HCT116 (cell line): ENCODE data around the gene GPRC5D. TPM values are rescaled to one million over a fixed set of nuclear protein-coding genes. Genes with fewer than 3 reads are reported as not detected.

Source experiments
- ATAC-seq: fragments of 200-7000 bp; cut with Tn5 transposase; 2 replicates; pipeline ENCODE4 v1.9.1; 2020; ENCODE audit warnings: mild to moderate bottlenecking, moderate library complexity
- BruUV-seq: library from RNA; stranded (reverse); fragments of 400-500 nt; replicated peaks from 2 replicates; lab custom pipeline; 2021; lab: Mats Ljungman, UMichigan
- CTCF ChIA-PET: fragments of 300-600 bp; sonication (Branson Sonifier 250); formaldehyde crosslinking; loops from one replicate; lab custom pipeline; 2021; ENCODE audit warnings: antibody characterized with exemption; lab: Charles Lee
- POLR2A ChIA-PET: fragments of 300-600, 350-600 bp; sonication (Branson Sonifier 250); formaldehyde crosslinking; loops from one replicate; lab custom pipeline; 2021; ENCODE audit warnings: antibody characterized with exemption; lab: Charles Lee
- RAD21 ChIA-PET, 2 experiments: fragments of 300-600 bp; sonication (Branson Sonifier 250); formaldehyde crosslinking; loops; one replicate each; lab custom pipeline; 2023; ENCODE audit warnings: low total read pairs in 2 of 2; ENCODE audit not compliant: uncharacterized antibody in 2 of 2, unreplicated experiment in 2 of 2, low non-redundant PET in 1 of 2; lab: Charles Lee
- DNase-seq: peaks from one replicate; pipeline ENCODE4 v3.0.0-alpha.2; 2010; ENCODE audit warnings: low read depth, low spot score
- H2AFZ ChIP-seq: fragments of 200-600 bp; shearing (Covaris generic), sonication (generic); 2 replicates; pipeline ENCODE4 v1.6.1; 2017; ENCODE audit warnings: low read depth, mixed run types, mixed read lengths, antibody characterized with exemption, low read length; ENCODE audit not compliant: poor library complexity, severe bottlenecking
- H3K27ac ChIP-seq: 2 replicates; pipeline ENCODE4 v1.5.1; 2012; ENCODE audit warnings: low read depth, low read length
- H3K27me3 ChIP-seq: fragments of 200-600 bp; sonication (generic); 2 replicates; pipeline ENCODE4 v1.6.1; 2016; ENCODE audit warnings: mixed run types, low read length, mixed read lengths; ENCODE audit not compliant: insufficient read depth
- H3K36me3 ChIP-seq, 2 experiments: fragments of 200-500 bp in 1 of 2; fragments of 200-600 bp in 1 of 2; sonication (Bioruptor generic) in 1 of 2; sonication (generic) in 1 of 2; 2 replicates each; pipeline versions ENCODE4 v1.5.1 to v1.6.1; 2014 to 2016; ENCODE audit warnings: low read length in 2 of 2, inconsistent platforms in 1 of 2, mixed read lengths in 1 of 2, mixed run types in 1 of 2; ENCODE audit not compliant: insufficient read depth in 2 of 2, control insufficient read depth in 1 of 2
- H3K4me1 ChIP-seq, 2 experiments: fragments of 200-600 bp in 1 of 2; sonication (generic) in 1 of 2; 2 replicates each; pipeline versions ENCODE4 v1.5.1 to v1.6.1; 2012 to 2017; ENCODE audit warnings: low read length in 2 of 2, inconsistent platforms in 1 of 2, mild to moderate bottlenecking in 1 of 2, mixed read lengths in 1 of 2, mixed run types in 1 of 2, moderate library complexity in 1 of 2; ENCODE audit not compliant: insufficient read depth in 2 of 2, control insufficient read depth in 1 of 2
- H3K4me2 ChIP-seq: fragments of 200-600 bp; sonication (generic); 2 replicates; pipeline ENCODE4 v1.6.1; 2017; ENCODE audit warnings: mixed run types, low read length, mixed read lengths
- H3K4me3 ChIP-seq, 2 experiments: fragments of 200-600 bp in 1 of 2; sonication (generic) in 1 of 2; replicated peaks in 1 of 2; 2 replicates each; pipeline ENCODE4 v1.5.1; 2011 to 2016; ENCODE audit warnings: low read length in 2 of 2, control low read depth in 1 of 2, low read depth in 1 of 2, mild to moderate bottlenecking in 1 of 2, mixed read lengths in 1 of 2, mixed run types in 1 of 2
- H3K79me2 ChIP-seq: fragments of 200-600 bp; sonication (generic); 2 replicates; pipeline ENCODE4 v1.6.1; 2017; ENCODE audit warnings: mild to moderate bottlenecking, mixed run types, low read length, moderate library complexity, mixed read lengths; ENCODE audit not compliant: insufficient read depth
- H3K9ac ChIP-seq: fragments of 200-600 bp; sonication (generic); 2 replicates; pipeline ENCODE4 v1.6.1; 2016; ENCODE audit warnings: low read length, mixed read lengths
- H3K9me2 ChIP-seq: fragments of 200-600 bp; sonication (generic), shearing (Covaris generic); 2 replicates; pipeline ENCODE4 v1.6.1; 2017; ENCODE audit warnings: mixed run types, mild to moderate bottlenecking, moderate library complexity; ENCODE audit not compliant: insufficient read depth
- H3K9me3 ChIP-seq, 2 experiments: fragments of 200-500 bp in 1 of 2; fragments of 200-600 bp in 1 of 2; sonication (Bioruptor generic) in 1 of 2; sonication (generic) in 1 of 2; 2 replicates each; pipeline ENCODE4 v1.6.1; 2014 to 2017; ENCODE audit warnings: low read length in 2 of 2, mixed read lengths in 2 of 2, inconsistent platforms in 1 of 2, low read depth in 1 of 2, mild to moderate bottlenecking in 1 of 2, mixed run types in 1 of 2, moderate library complexity in 1 of 2; ENCODE audit not compliant: control insufficient read depth in 1 of 2, insufficient read depth in 1 of 2
- H4K20me1 ChIP-seq: fragments of 200-600 bp; sonication (generic), shearing (Covaris generic); 2 replicates; pipeline ENCODE4 v1.6.1; 2017; ENCODE audit warnings: mixed run types, mild to moderate bottlenecking, moderate library complexity; ENCODE audit not compliant: insufficient read depth
- ATF3 ChIP-seq: IDR thresholded peaks from 2 replicates; pipeline ENCODE4 v1.6.1; 2012
- CBX3 ChIP-seq: IDR thresholded peaks from 2 replicates; pipeline ENCODE4 v1.6.1; 2012; ENCODE audit warnings: low read depth
- CEBPB ChIP-seq: IDR thresholded peaks from 2 replicates; pipeline ENCODE4 v1.6.1; 2012; ENCODE audit warnings: low read depth
- CTCF ChIP-seq, 3 experiments: fragments of 200-600 bp in 1 of 3; sonication (generic) in 1 of 3; IDR thresholded peaks in 2 of 3; conservative IDR thresholded peaks in 1 of 3; 2 replicates each; pipeline ENCODE4 v1.5.1; 2012 to 2017; ENCODE audit warnings: low read depth in 2 of 3, low read length in 2 of 3, antibody characterized with exemption in 1 of 3, borderline replicate concordance in 1 of 3, control low read depth in 1 of 3, mild to moderate bottlenecking in 1 of 3, mixed read lengths in 1 of 3, mixed run types in 1 of 3, moderate library complexity in 1 of 3; ENCODE audit not compliant: insufficient read depth in 1 of 3
- EGR1 ChIP-seq: IDR thresholded peaks from 2 replicates; pipeline ENCODE4 v1.6.1; 2012; ENCODE audit warnings: low read depth
- ELF1 ChIP-seq: IDR thresholded peaks from 2 replicates; pipeline ENCODE4 v1.6.1; 2012; ENCODE audit warnings: low read depth, borderline replicate concordance
- FOSL1 ChIP-seq: IDR thresholded peaks from 2 replicates; pipeline ENCODE4 v1.6.1; 2012; ENCODE audit warnings: low read depth
- MAX ChIP-seq: IDR thresholded peaks from 2 replicates; pipeline ENCODE4 v1.6.1; 2012
- POLR2AphosphoS5 ChIP-seq: IDR thresholded peaks from 2 replicates; pipeline ENCODE4 v1.6.1; 2011; ENCODE audit warnings: mild to moderate bottlenecking, low read depth, low read length, moderate library complexity
- REST ChIP-seq: IDR thresholded peaks from 2 replicates; pipeline ENCODE4 v1.6.1; 2012; ENCODE audit warnings: low read depth
- SIN3A ChIP-seq: IDR thresholded peaks from 2 replicates; pipeline ENCODE4 v1.6.1; 2012; ENCODE audit warnings: low read depth
- YY1 ChIP-seq: IDR thresholded peaks from 2 replicates; pipeline ENCODE4 v1.6.1; 2011; ENCODE audit warnings: low read length, low read depth, moderate library complexity, mild to moderate bottlenecking; ENCODE audit not compliant: insufficient replicate concordance; ENCODE audit errors: extremely low read depth
- ZFX ChIP-seq: fragments of 450-650 bp; IDR thresholded peaks from 2 replicates; pipeline ENCODE4 v1.6.1; 2017
- ZNF274 ChIP-seq: fragments of 200-500 bp; sonication (Bioruptor generic); IDR thresholded peaks from 2 replicates; pipeline ENCODE4 v1.6.1; 2014; ENCODE audit warnings: mild to moderate bottlenecking, low read depth, low read length, inconsistent platforms
- intact Hi-C: fragments of 100-400 bp; cut with micrococcal nuclease; formaldehyde crosslinking; loops from 2 replicates; pipeline ENCODE4 v1.10.0; 2022
- total RNA-seq: library from RNA; stranded (reverse); gene quantifications from one replicate; pipeline ENCODE4 v1.2.1, GENCODE V29; 2021; ENCODE audit not compliant: unreplicated experiment

GPRC5D gene
- total RNA-seq, 1 experiment from 2014 or later: not detected

- POLR2A ChIA-PET: no interaction called here
- no peaks in the 10 kb centered on the region for H4K20me1 ChIP-seq
- BruUV-seq: TSS peak; percentile 7
Measured at GRCh38 chr12:12986775-12987331, 34.9 kb upstream of the GPRC5D start.

More at GRCh38 chr12:12986775-12987331, 34.9 kb upstream of the GPRC5D start:
- no peaks in the 10 kb centered on the region for H3K27me3 ChIP-seq
- no peaks in the 10 kb centered on the region for H3K79me2 ChIP-seq
- no peak overlapping the region for H2AFZ ChIP-seq
- no peak overlapping the region for H3K4me3 ChIP-seq
- H3K4me1 ChIP-seq: no peaks in the 10 kb centered on the region
- peaks cover 12 to 16% of the 10 kb centered on the region in 2 experiments; a peak in 3 of 4 replicates for H3K36me3 ChIP-seq
- intact Hi-C loops: loop anchor here (2.0 to 10.0 kb wide), 2 partner anchors 172 to 224 kb away; partner anchors contain the start of gene DDX47
- H3K9me2 ChIP-seq: no peaks in the 10 kb centered on the region
- DNase-seq (no peak), ATAC-seq (no peak)
- no peak overlapping the region for H3K4me2 ChIP-seq
- no peak overlapping the region for H3K9ac ChIP-seq
- ChIA-PET CTCF (interaction anchor here (1.0 to 2.2 kb wide), 7 partner anchors 107 to 1180 kb away, joined by 3 to 16 read pairs (median 4); no protein-coding TSS in a partner anchor), RAD21 (interaction anchor here in 1 of 2 experiments (1.1 kb wide), 1 partner anchor 225 kb away, joined by 5 read pairs; no protein-coding TSS in a partner anchor)
- no peaks in the 10 kb centered on the region for H3K9me3 ChIP-seq
- H3K27ac ChIP-seq: no peak overlapping the region
- no peak for TF ChIP-seq FOSL1
- TF ChIP-seq CTCF (IDR thresholded peaks at IDR 0.05 in 2 of 3, conservative IDR thresholded peaks at IDR 0.05 in 1 of 3; ENCODE audit: borderline replicate concordance in 1 of 3, insufficient read depth in 1 of 3, low read depth in 2 of 3, low read length in 2 of 3): no peak
- TF ChIP-seq YY1: no peak
- TF ChIP-seq SIN3A: no peak
- TF ChIP-seq ELF1: no peak
- TF ChIP-seq POLR2AphosphoS5: no peak
- TF ChIP-seq REST: no peak
- TF ChIP-seq ZNF274: no peak
- TF ChIP-seq EGR1: no peak
- no peak for TF ChIP-seq CEBPB
- TF ChIP-seq MAX: no peak
- TF ChIP-seq ZFX: no peak
- no peak for TF ChIP-seq ATF3
- TF ChIP-seq CBX3: no peak
